B cell (primary cell): ENCODE data around the gene CDH13.

ENCODE experiments used
- EZH2 ChIP-seq: IDR thresholded peaks from 2 replicates; pipeline ENCODE4 v1.6.1; 2012; ENCODE audit warnings: borderline replicate concordance, low read depth, mild to moderate bottlenecking, moderate library complexity, low read length; ENCODE audit not compliant: insufficient read depth, poor library complexity, severe bottlenecking
- TF ChIP-seq, protein P1 (sequence below): fragments of 200-600 bp; IDR thresholded peaks from one replicate; pipeline ENCODE4 v1.8.0; 2022; ENCODE audit warnings: antibody characterized with exemption, mild to moderate bottlenecking

DNA sequence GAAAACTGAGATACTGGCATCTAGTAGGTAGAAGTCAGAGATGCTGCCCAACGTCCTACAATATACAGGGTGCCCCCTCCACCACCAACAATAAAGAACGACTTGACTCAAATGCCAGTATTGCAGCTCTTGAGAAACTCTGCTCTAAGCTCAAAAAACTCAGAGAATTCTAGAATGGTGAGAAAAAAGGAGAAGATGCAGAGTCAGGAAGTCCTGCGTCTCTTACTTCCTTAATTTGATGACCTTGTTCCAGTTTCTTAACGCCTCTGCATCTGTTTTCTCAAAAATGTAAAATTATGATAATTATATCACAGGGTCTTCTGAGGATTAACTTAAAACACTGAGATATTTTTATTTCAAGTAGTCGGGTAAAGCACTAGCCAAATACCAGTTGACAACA, 1179.3 kb downstream of the CDH13 start:
- TF ChIP-seq, protein P1, sequence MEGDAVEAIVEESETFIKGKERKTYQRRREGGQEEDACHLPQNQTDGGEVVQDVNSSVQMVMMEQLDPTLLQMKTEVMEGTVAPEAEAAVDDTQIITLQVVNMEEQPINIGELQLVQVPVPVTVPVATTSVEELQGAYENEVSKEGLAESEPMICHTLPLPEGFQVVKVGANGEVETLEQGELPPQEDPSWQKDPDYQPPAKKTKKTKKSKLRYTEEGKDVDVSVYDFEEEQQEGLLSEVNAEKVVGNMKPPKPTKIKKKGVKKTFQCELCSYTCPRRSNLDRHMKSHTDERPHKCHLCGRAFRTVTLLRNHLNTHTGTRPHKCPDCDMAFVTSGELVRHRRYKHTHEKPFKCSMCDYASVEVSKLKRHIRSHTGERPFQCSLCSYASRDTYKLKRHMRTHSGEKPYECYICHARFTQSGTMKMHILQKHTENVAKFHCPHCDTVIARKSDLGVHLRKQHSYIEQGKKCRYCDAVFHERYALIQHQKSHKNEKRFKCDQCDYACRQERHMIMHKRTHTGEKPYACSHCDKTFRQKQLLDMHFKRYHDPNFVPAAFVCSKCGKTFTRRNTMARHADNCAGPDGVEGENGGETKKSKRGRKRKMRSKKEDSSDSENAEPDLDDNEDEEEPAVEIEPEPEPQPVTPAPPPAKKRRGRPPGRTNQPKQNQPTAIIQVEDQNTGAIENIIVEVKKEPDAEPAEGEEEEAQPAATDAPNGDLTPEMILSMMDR, result no peak
- TF ChIP-seq EZH2, result no peak
